Gastrocnemius medialis (tissue), 4 donors: ENCODE measurements around the gene DNAJB11. TPM values are rescaled to one million over a fixed set of nuclear protein-coding genes. Genes with fewer than 3 reads are reported as not detected.

Experiments
- ATAC-seq, 2 donors: fragments of 150-250 bp; one replicate each; pipeline ENCODE4 v1.9.1; 2016
- DNase-seq, 2 donors: peaks; one replicate each; pipeline ENCODE4 v3.0.0-alpha.2; 2019
- H3K27ac ChIP-seq, 4 donors: fragments of 200-600 bp; sonication (generic); 1 replicate in 1 of 4; 2 replicates in 3 of 4; pipeline ENCODE4 v1.5.1; 2016 to 2018; ENCODE audit warnings: mild to moderate bottlenecking in 2 of 4, moderate library complexity in 1 of 4
- H3K27me3 ChIP-seq, 3 donors: fragments of 200-600 bp; sonication (generic) in 2 of 3; 1 replicate in 1 of 3; 2 replicates in 2 of 3; pipeline versions ENCODE4 v1.5.1 to v1.6.0; 2016 to 2019; ENCODE audit warnings: mild to moderate bottlenecking in 1 of 3, moderate library complexity in 1 of 3
- H3K36me3 ChIP-seq, 2 donors: fragments of 200-600 bp; sonication (generic) in 1 of 2; one replicate each; pipeline ENCODE4 v1.5.1; 2017 to 2018
- H3K4me1 ChIP-seq, 2 donors: fragments of 200-600 bp; sonication (generic) in 1 of 2; one replicate each; pipeline ENCODE4 v1.5.1; 2016 to 2017; ENCODE audit warnings: mild to moderate bottlenecking in 2 of 2
- H3K4me3 ChIP-seq, 4 donors: fragments of 200-600 bp; sonication (generic) in 3 of 4; 1 replicate in 1 of 4; 2 replicates in 3 of 4; pipeline ENCODE4 v1.5.1; 2016 to 2019; ENCODE audit warnings: mild to moderate bottlenecking in 2 of 4
- H3K9me3 ChIP-seq, 3 donors: fragments of 200-600 bp; sonication (generic) in 2 of 3; 1 replicate in 1 of 3; 2 replicates in 2 of 3; pipeline ENCODE4 v1.5.1; 2016 to 2019
- POLR2A ChIP-seq, 2 donors: fragments of 450-650 bp; IDR thresholded peaks; one replicate each; pipeline ENCODE4 v1.6.1; 2017; ENCODE audit warnings: antibody characterized with exemption in 2 of 2, mild to moderate bottlenecking in 2 of 2, moderate library complexity in 2 of 2
- in situ Hi-C, 4 donors: fragments of 200-750 bp; cut with MboI; loops; one replicate each; pipeline versions ENCODE4 v1.15.0 to v1.8.0; 2017; ENCODE audit warnings: low sequenced_read_pairs in 4 of 4
- intact Hi-C: fragments of 100-400 bp; cut with DNase I; formaldehyde crosslinking; loops from one replicate; pipeline ENCODE4 v1.15.1; 2023; ENCODE audit warnings: low total_unique reads
- total RNA-seq, 4 donors: library from RNA; depleted of rRNA; stranded (reverse); fragments of >200 nt; gene quantifications; one replicate each; pipeline versions ENCODE4 v1.1.0 to v1.2.3, GENCODE V29; 2016
- TF ChIP-seq, protein P1 (sequence below), 5 experiments: fragments of 450-650 bp in 3 of 5; fragments of 200-600 bp in 2 of 5; sonication (generic) in 2 of 5; IDR thresholded peaks in 4 of 5; conservative IDR thresholded peaks in 1 of 5; 1 replicate in 4 of 5; 2 replicates in 1 of 5; pipeline ENCODE4 v1.5.1; 2016 to 2019; ENCODE audit warnings: antibody characterized with exemption in 5 of 5, mild to moderate bottlenecking in 3 of 5, moderate library complexity in 3 of 5

DNAJB11 gene
- total RNA-seq, 4 donors from 2014 or later: 15.1 to 24.7 (median 23.0) TPM

DNA sequence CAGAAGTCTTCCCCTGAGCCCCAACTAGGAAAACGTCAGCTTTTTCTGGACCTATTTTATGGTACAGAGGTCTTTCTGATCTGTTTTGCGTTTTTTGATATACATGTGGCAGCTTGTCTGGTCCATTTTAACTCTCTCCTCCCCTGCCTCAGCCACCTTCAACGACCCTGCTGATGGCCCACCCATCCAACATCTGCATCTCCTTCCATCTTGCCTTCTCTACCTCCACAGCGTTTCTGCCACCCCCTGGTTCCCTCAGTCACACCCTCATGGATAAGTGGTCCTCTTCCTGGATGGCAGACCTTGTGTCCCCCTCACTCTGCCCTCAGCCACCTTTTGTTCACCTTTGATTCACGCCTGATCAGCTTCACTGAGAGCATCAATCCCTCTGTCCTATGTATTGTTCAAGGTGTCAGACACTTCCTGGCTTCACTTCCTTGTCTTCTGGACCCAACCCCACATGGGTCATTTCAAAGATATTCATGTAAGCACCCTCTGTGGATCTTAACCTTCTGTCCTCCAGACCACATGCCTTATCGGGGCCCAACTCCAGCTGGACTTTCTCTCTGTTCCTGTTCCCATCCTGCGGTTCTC lies 55.8 kb downstream of the DNAJB11 start:
- no peak for DNase-seq
- no peak overlapping the region for H3K27ac ChIP-seq
- intact Hi-C loops: no loop called here
- no peak overlapping the region for H3K4me3 ChIP-seq
- H3K4me1 ChIP-seq: no peaks in the 10 kb centered on the region
- no peak for ATAC-seq
- H3K27me3 ChIP-seq: no peaks in the 10 kb centered on the region
- H3K36me3 ChIP-seq: no peaks in the 10 kb centered on the region
- TF ChIP-seq POLR2A (IDR thresholded peaks at IDR 0.05): no peak
- TF ChIP-seq, protein P1, sequence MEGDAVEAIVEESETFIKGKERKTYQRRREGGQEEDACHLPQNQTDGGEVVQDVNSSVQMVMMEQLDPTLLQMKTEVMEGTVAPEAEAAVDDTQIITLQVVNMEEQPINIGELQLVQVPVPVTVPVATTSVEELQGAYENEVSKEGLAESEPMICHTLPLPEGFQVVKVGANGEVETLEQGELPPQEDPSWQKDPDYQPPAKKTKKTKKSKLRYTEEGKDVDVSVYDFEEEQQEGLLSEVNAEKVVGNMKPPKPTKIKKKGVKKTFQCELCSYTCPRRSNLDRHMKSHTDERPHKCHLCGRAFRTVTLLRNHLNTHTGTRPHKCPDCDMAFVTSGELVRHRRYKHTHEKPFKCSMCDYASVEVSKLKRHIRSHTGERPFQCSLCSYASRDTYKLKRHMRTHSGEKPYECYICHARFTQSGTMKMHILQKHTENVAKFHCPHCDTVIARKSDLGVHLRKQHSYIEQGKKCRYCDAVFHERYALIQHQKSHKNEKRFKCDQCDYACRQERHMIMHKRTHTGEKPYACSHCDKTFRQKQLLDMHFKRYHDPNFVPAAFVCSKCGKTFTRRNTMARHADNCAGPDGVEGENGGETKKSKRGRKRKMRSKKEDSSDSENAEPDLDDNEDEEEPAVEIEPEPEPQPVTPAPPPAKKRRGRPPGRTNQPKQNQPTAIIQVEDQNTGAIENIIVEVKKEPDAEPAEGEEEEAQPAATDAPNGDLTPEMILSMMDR (IDR thresholded peaks at IDR 0.05 in 4 of 5, conservative IDR thresholded peaks at IDR 0.05 in 1 of 5): no peak
- in situ Hi-C loops: no loop called here
- H3K9me3 ChIP-seq: no peaks in the 10 kb centered on the region

DNA sequence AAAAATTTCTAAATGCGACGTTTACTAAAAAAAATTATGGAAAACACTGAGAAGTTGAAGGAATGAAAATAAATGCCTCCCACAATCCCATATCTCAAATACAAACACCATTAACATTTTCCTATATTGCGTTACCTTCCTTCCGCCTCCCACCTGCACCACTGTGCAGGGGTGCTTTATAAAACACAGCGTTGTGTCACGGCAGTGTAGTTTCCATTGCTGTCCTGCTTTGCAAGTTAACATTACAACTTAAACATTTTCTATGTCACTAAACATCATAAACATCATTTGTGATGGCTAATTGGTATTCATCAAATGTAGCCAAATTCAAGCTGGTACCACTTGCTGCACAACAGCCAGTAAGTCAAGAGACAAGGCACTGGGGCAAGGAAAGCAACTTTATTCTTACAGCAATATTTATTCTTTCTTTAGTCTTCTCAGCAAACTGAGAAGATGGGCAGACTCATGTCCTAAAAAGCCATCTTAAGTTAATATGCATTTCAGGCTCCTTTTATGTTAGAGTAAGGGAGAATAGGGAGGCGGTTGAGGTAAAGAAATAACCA lies 57.4 kb downstream of the DNAJB11 start:
- in situ Hi-C loops: no loop called here
- TF ChIP-seq, protein P1 (IDR thresholded peaks at IDR 0.05 in 4 of 5, conservative IDR thresholded peaks at IDR 0.05 in 1 of 5): no peak
- no peak for TF ChIP-seq POLR2A (IDR thresholded peaks at IDR 0.05)

DNA sequence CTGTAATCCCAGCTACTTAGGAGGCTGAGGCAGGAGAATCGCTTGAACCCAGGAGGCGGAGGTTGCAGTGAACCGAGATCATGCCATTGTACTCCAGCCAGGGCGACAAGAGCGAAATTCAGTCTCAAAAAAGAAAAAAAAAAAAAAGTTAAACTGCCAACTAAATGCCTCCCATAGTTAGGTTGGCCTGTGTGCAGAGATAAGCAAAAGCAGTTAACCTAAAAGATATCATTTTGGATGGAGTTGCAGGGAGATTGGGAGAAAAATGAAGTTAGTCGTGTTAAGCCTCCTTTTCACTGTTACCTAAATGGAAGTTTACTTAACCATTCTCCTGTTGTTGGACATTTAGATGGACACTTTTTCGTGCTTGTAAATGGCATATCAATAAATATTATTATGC lies 58.2 kb downstream of the DNAJB11 start:
- ATAC-seq (no peak), DNase-seq (no peak)
- no peaks in the 10 kb centered on the region for H3K27me3 ChIP-seq
- H3K36me3 ChIP-seq: no peaks in the 10 kb centered on the region
- in situ Hi-C loops (no loop called here), intact Hi-C loops (no loop called here)
- H3K4me3 ChIP-seq: no peak overlapping the region
- no peaks in the 10 kb centered on the region for H3K9me3 ChIP-seq
- H3K4me1 ChIP-seq: no peaks in the 10 kb centered on the region
- no peak for TF ChIP-seq POLR2A (IDR thresholded peaks at IDR 0.05)
- TF ChIP-seq, protein P1 (IDR thresholded peaks at IDR 0.05 in 4 of 5, conservative IDR thresholded peaks at IDR 0.05 in 1 of 5): no peak
- H3K27ac ChIP-seq: no peak overlapping the region

More for the DNA sequence above, 57.4 kb downstream of the DNAJB11 start:
- Histone ChIP-seq H3K9me3 (no peaks in the 10 kb centered on the region), H3K4me1 (no peaks in the 10 kb centered on the region), H3K36me3 (no peaks in the 10 kb centered on the region), H3K27ac (no peak overlapping the region), H3K27me3 (no peaks in the 10 kb centered on the region), H3K4me3 (no peak overlapping the region)
- DNase-seq (no peak), ATAC-seq (no peak)
- intact Hi-C loops: no loop called here

DNA sequence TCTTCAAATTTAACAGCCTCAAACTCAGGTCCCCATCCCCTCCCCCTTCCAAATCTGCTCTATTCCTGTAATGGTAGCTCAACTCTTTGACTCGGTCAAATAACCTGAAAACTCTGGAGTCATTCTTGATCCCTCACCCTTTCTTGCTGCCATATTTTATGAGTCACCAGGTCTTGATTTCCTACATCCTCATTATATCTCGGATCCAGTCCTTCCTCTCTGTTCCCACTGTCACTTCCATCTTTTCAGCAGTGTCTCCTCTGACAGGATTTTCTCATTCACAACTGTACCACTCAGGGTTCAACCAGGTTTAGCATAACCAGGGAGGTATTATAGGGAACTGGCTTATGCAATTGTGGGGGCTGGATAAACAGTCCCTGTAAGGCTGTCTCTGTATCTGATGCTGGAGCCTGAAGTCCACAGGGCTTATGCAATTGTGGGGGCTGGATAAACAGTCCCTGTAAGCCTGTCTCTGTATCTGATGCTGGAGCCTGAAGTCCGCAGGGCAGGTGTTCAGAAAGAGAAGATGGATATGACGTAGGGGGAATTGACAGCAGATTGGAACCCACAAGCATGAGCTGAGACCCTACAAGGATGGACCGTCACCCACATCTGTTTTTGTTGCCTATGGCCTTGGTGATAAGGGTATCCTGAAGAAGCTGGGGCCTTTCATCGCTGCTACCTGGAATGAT lies 60.6 kb downstream of the DNAJB11 start:
- H3K27me3 ChIP-seq: no peaks in the 10 kb centered on the region
- intact Hi-C loops (no loop called here), in situ Hi-C loops (no loop called here)
- H3K9me3 ChIP-seq: no peaks in the 10 kb centered on the region
- no peak for DNase-seq
- no peak overlapping the region for H3K27ac ChIP-seq
- H3K4me1 ChIP-seq: no peaks in the 10 kb centered on the region
- H3K36me3 ChIP-seq: no peaks in the 10 kb centered on the region
- no peak for ATAC-seq
- TF ChIP-seq POLR2A (IDR thresholded peaks at IDR 0.05): no peak
- TF ChIP-seq, protein P1 (IDR thresholded peaks at IDR 0.05 in 4 of 5, conservative IDR thresholded peaks at IDR 0.05 in 1 of 5): no peak
- no peak overlapping the region for H3K4me3 ChIP-seq
